ENCODE data around the gene LAMB1. TPM values are rescaled to one million over a fixed set of nuclear protein-coding genes. Genes with fewer than 3 reads are reported as not detected.

LAMB1 gene
- total RNA-seq, 4 donors from 2014 or later = 43.9 to 84.8 (median 65.2) TPM

DNA sequence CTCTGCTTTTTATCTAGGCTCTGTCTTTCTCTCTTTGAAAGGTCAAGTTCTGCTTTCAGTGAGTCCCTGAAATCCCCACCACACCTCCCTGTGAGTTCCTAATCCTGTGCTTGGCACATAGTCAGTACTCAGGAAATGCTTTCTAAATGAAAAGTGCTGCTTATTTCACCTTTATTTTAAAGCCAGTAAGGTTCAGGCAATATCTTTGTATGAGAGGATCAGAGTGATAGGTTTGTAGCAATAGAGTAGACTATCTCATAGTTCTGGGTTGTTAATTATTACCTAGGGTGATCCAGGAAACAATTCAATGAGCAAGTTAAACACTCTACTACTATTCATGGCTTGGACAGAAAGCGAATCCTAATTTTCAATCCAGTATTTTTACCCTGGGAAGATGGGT is 7.4 kb upstream of the LAMB1 start:
- no peak for DNase-seq (ENCODE audit: low spot score in 2 of 2)
- no peak overlapping the region for H3K4me3 ChIP-seq (ENCODE audit: low read depth, poor library complexity, severe bottlenecking)
- intact Hi-C loops (cut with DNase I; ENCODE audit: low total_unique reads) = no loop called here
- WGBS, 2 donors = 71 to 91% methylated on average over 1 of the region's 1 CpG
- no peak for TF ChIP-seq POLR2A (IDR thresholded peaks at IDR 0.05)
- TF ChIP-seq CTCF (IDR thresholded peaks at IDR 0.05) = no peak

- H3K4me3 ChIP-seq (ENCODE audit: low read depth, poor library complexity, severe bottlenecking) = no peak overlapping the region
- intact Hi-C loops (cut with DNase I; ENCODE audit: low total_unique reads) = no loop called here
- 82 to 83% methylated on average over 4 of the region's 4 CpGs for whole genome bisulfite sequencing, 2 donors
- no peak for DNase-seq (ENCODE audit: low spot score in 2 of 2)
- no peak for TF ChIP-seq POLR2A (IDR thresholded peaks at IDR 0.05)
- TF ChIP-seq CTCF (IDR thresholded peaks at IDR 0.05) = no peak
Measured at GRCh38 chr7:108009873-108010272, 6.9 kb upstream of the LAMB1 start.

- intact Hi-C loops (cut with DNase I; ENCODE audit: low total_unique reads) = no loop called here
- DNase-seq (ENCODE audit: low spot score in 2 of 2) = no peak
- no peak overlapping the region for H3K4me3 ChIP-seq (ENCODE audit: low read depth, poor library complexity, severe bottlenecking)
- TF ChIP-seq CTCF (IDR thresholded peaks at IDR 0.05) = no peak
Measured at GRCh38 chr7:108008827-108009226, 5.9 kb upstream of the LAMB1 start.

- intact Hi-C loops (cut with DNase I; ENCODE audit: low total_unique reads) = no loop called here
- no peak for TF ChIP-seq CTCF (IDR thresholded peaks at IDR 0.05)
- TF ChIP-seq POLR2A (IDR thresholded peaks at IDR 0.05) = no peak
- H3K4me3 ChIP-seq (ENCODE audit: low read depth, poor library complexity, severe bottlenecking) = no peak overlapping the region
- no peak for DNase-seq (ENCODE audit: low spot score in 2 of 2)
- WGBS, 2 donors = 85 to 91% methylated on average over 4 of the region's 4 CpGs
Measured at GRCh38 chr7:108008240-108008639, 5.3 kb upstream of the LAMB1 start.

GRCh38 chr7:108007762-108008161 is 4.8 kb upstream of the LAMB1 start:
- TF ChIP-seq CTCF (IDR thresholded peaks at IDR 0.05) (no peak), POLR2A (IDR thresholded peaks at IDR 0.05) (no peak)
- no peak overlapping the region for H3K4me3 ChIP-seq (ENCODE audit: low read depth, poor library complexity, severe bottlenecking)
- no peak for DNase-seq (ENCODE audit: low spot score in 2 of 2)
- WGBS, 2 donors = 57 to 78% methylated on average over 3 of the region's 3 CpGs
- intact Hi-C loops (cut with DNase I; ENCODE audit: low total_unique reads) = no loop called here

DNA sequence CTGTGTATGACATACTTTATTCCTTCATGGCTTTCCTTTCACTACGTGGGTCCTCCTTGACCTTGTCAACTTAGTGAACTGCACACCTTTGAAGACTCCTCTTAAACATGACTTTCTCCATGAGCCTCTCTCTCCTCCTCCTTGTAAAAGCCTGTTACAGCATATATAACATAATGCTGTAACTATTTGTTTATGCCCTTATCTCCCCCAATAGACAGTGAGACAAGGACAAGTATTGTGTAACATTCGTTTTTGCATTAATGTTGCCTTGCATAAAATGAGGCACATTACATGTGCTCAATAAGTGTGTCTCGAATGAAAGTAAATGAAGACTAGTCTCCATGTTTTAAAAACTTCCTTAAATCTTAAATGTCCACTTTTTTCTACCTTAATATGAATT is 4.3 kb upstream of the LAMB1 start:
- DNase-seq (ENCODE audit: low spot score in 2 of 2) = no peak
- H3K4me3 ChIP-seq (ENCODE audit: low read depth, poor library complexity, severe bottlenecking) = no peak overlapping the region
- intact Hi-C loops (cut with DNase I; ENCODE audit: low total_unique reads) = no loop called here
- no peak for TF ChIP-seq CTCF (IDR thresholded peaks at IDR 0.05)
- TF ChIP-seq POLR2A (IDR thresholded peaks at IDR 0.05) = no peak
- 74 to 83% methylated on average over 3 of the region's 3 CpGs for WGBS, 2 donors

All from lower leg skin (tissue), 4 donors.